ENCODE data around the gene L3MBTL4. TPM values are rescaled to one million over a fixed set of nuclear protein-coding genes. Genes with fewer than 3 reads are reported as not detected.
A peak's percentile ranks its signal among the peaks of the same experiment; 100 is the strongest.

The L3MBTL4 gene
- total RNA-seq, 1 donor from 2014 or later = 0.34 TPM

GRCh38 chr18:5941890-5942289 is 472.8 kb downstream of the L3MBTL4 start:
- Mint-ChIP-seq H3K27ac (peak overlapping the region; percentile 83), H3K4me1 (peaks cover 40% of the 10 kb centered on the region), H3K27me3 (ENCODE audit: insufficient read depth, low read depth) (peaks cover 5% of the 10 kb centered on the region), H3K4me3 (peak overlapping the region; percentile 27), H3K9me3 (no peaks in the 10 kb centered on the region), H3K36me3 (peaks cover 3% of the 10 kb centered on the region)
- peak overlapping the region; percentile 5 for H3K4me3 ChIP-seq
- no peak overlapping the region for H3K27ac ChIP-seq
- TF ChIP-seq EZH2phosphoT487 (IDR thresholded peaks at IDR 0.05) (no peak), EZH2 (IDR thresholded peaks at IDR 0.05) (no peak), CTCF (IDR thresholded peaks at IDR 0.05) (no peak)
- H4K20me1 ChIP-seq (ENCODE audit: low read depth) = no peaks in the 10 kb centered on the region
- H3K79me2 ChIP-seq (ENCODE audit: low read depth) = no peaks in the 10 kb centered on the region
- peak overlapping the region; percentile 78 for H2AFZ ChIP-seq (replicated peaks)
- no peaks in the 10 kb centered on the region for H3K27me3 ChIP-seq
- H3F3A ChIP-seq (ENCODE audit: low read depth) = peaks cover 13% of the 10 kb centered on the region
- H3K9me3 ChIP-seq (ENCODE audit: low read depth) = no peaks in the 10 kb centered on the region
- no peaks in the 10 kb centered on the region for H3K36me3 ChIP-seq
- peaks cover 21% of the 10 kb centered on the region for H3K4me1 ChIP-seq
- H3K4me2 ChIP-seq = peak overlapping the region; percentile 62
- no peak overlapping the region for H3K9ac ChIP-seq
- DNase-seq (ENCODE audit: low spot score) = peak; percentile 50

- Histone ChIP-seq H4K20me1 (ENCODE audit: low read depth) (no peaks in the 10 kb centered on the region), H3K27ac (no peak overlapping the region), H3K4me1 (peaks cover 27% of the 10 kb centered on the region), H3K79me2 (ENCODE audit: low read depth) (no peaks in the 10 kb centered on the region), H3K9me3 (ENCODE audit: low read depth) (no peaks in the 10 kb centered on the region), H3K36me3 (no peaks in the 10 kb centered on the region), H3F3A (ENCODE audit: low read depth) (peaks cover 13% of the 10 kb centered on the region), H3K4me3 (no peak overlapping the region), H3K9ac (no peak overlapping the region), H3K27me3 (no peaks in the 10 kb centered on the region), H2AFZ (replicated peaks) (no peak overlapping the region), H3K4me2 (no peak overlapping the region)
- H3K27ac Mint-ChIP-seq = no peak overlapping the region
- H3K36me3 Mint-ChIP-seq = peaks cover 3% of the 10 kb centered on the region
- no peaks in the 10 kb centered on the region for H3K9me3 Mint-ChIP-seq
- peaks cover 5% of the 10 kb centered on the region for H3K27me3 Mint-ChIP-seq (ENCODE audit: insufficient read depth, low read depth)
- no peak for TF ChIP-seq EZH2phosphoT487 (IDR thresholded peaks at IDR 0.05)
- TF ChIP-seq EZH2 (IDR thresholded peaks at IDR 0.05) = no peak
- TF ChIP-seq CTCF (IDR thresholded peaks at IDR 0.05) = no peak
- peaks cover 46% of the 10 kb centered on the region for H3K4me1 Mint-ChIP-seq
- H3K4me3 Mint-ChIP-seq = no peak overlapping the region
- DNase-seq (ENCODE audit: low spot score) = no peak
Measured at GRCh38 chr18:5939801-5940667, 474.7 kb downstream of the L3MBTL4 start.

- H3K27me3 ChIP-seq = no peaks in the 10 kb centered on the region
- peaks cover 26% of the 10 kb centered on the region for H3K4me1 ChIP-seq
- no peaks in the 10 kb centered on the region for H3K79me2 ChIP-seq (ENCODE audit: low read depth)
- no peak overlapping the region for H3K9ac ChIP-seq
- no peaks in the 10 kb centered on the region for H3K9me3 ChIP-seq (ENCODE audit: low read depth)
- Mint-ChIP-seq H3K27me3 (ENCODE audit: insufficient read depth, low read depth) (peaks cover 2% of the 10 kb centered on the region), H3K36me3 (peaks cover 5% of the 10 kb centered on the region), H3K4me3 (no peak overlapping the region), H3K4me1 (peaks cover 39% of the 10 kb centered on the region), H3K27ac (no peak overlapping the region), H3K9me3 (no peaks in the 10 kb centered on the region)
- H3K27ac ChIP-seq = no peak overlapping the region
- no peak overlapping the region for H3K4me3 ChIP-seq
- H4K20me1 ChIP-seq (ENCODE audit: low read depth) = no peaks in the 10 kb centered on the region
- no peak overlapping the region for H3K4me2 ChIP-seq
- no peaks in the 10 kb centered on the region for H3K36me3 ChIP-seq
- H3F3A ChIP-seq (ENCODE audit: low read depth) = peaks cover 11% of the 10 kb centered on the region
- H2AFZ ChIP-seq (replicated peaks) = no peak overlapping the region
- no peak for TF ChIP-seq CTCF (IDR thresholded peaks at IDR 0.05)
- no peak for TF ChIP-seq EZH2 (IDR thresholded peaks at IDR 0.05)
- no peak for TF ChIP-seq EZH2phosphoT487 (IDR thresholded peaks at IDR 0.05)
- no peak for DNase-seq (ENCODE audit: low spot score)
Measured at GRCh38 chr18:5937795-5938194, 476.9 kb downstream of the L3MBTL4 start.

All from neural progenitor cell (in vitro differentiated cells).